Activated B cell treated with CpG ODN at 0.5 μM for 24 hours (primary cell): ENCODE data around the gene ITPRIPL2. TPM values are rescaled to one million over a fixed set of nuclear protein-coding genes. Genes with fewer than 3 reads are reported as not detected.

Experiments
- ATAC-seq: fragments of 200-7000 bp; cut with Tn5 transposase; one replicate; pipeline ENCODE4 v1.10.0; 2021; ENCODE audit warnings: low read depth, mild to moderate bottlenecking, moderate library complexity
- CTCF ChIA-PET: fragments of 350-600 bp; sonication (Branson Sonifier 250); formaldehyde crosslinking; loops from one replicate; lab custom pipeline; 2021; ENCODE audit warnings: antibody characterized with exemption; lab: Charles Lee
- POLR2A ChIA-PET: fragments of 350-600 bp; sonication (Branson Sonifier 250); formaldehyde crosslinking; loops from one replicate; lab custom pipeline; 2021; ENCODE audit warnings: antibody characterized with exemption; lab: Charles Lee
- DNase-seq: peaks from one replicate; pipeline ENCODE4 v3.0.0; 2022
- H3K27ac Mint-ChIP-seq: one replicate; pipeline ENCODE4 v1.8.0; 2020; ENCODE audit warnings: mixed read lengths
- H3K27me3 Mint-ChIP-seq: one replicate; pipeline ENCODE4 v1.8.0; 2021; ENCODE audit warnings: mixed read lengths
- H3K36me3 Mint-ChIP-seq: one replicate; pipeline ENCODE4 v1.8.0; 2021; ENCODE audit warnings: low read depth, mixed read lengths
- H3K4me1 Mint-ChIP-seq: one replicate; pipeline ENCODE4 v1.8.0; 2021; ENCODE audit warnings: mixed read lengths
- H3K4me3 Mint-ChIP-seq: one replicate; pipeline ENCODE4 v1.8.0; 2020; ENCODE audit warnings: mild to moderate bottlenecking, mixed read lengths
- H3K9me3 Mint-ChIP-seq: one replicate; pipeline ENCODE4 v1.8.0; 2020; ENCODE audit warnings: mixed read lengths
- CTCF ChIP-seq: fragments of 200-600 bp; IDR thresholded peaks from one replicate; pipeline ENCODE4 v1.8.0; 2022; ENCODE audit warnings: antibody characterized with exemption, mild to moderate bottlenecking
- intact Hi-C: fragments of 100-400 bp; cut with micrococcal nuclease; formaldehyde crosslinking; loops from one replicate; pipeline ENCODE4 v1.15.1; 2024
- total RNA-seq: library from RNA; stranded (reverse); gene quantifications from 2 replicates; pipeline ENCODE4 v1.2.3, GENCODE V29; 2022

ITPRIPL2 gene
- total RNA-seq, 1 donor from 2014 or later, result 8.3 TPM

- Mint-ChIP-seq H3K9me3 (no peaks in the 10 kb centered on the region), H3K27ac (no peak overlapping the region), H3K4me3 (no peak overlapping the region), H3K27me3 (peaks cover 19% of the 10 kb centered on the region), H3K36me3 (no peaks in the 10 kb centered on the region), H3K4me1 (no peaks in the 10 kb centered on the region)
- CTCF ChIA-PET, result no interaction called here
- TF ChIP-seq CTCF, result no peak
- POLR2A ChIA-PET, result no interaction called here
- DNase-seq (no peak), ATAC-seq (no peak)
- intact Hi-C loops, result no loop called here
Observed at GRCh38 chr16:19139436-19140091, 25.8 kb downstream of the ITPRIPL2 start.

- DNase-seq (no peak), ATAC-seq (no peak)
- CTCF ChIA-PET, result no interaction called here
- POLR2A ChIA-PET, result no interaction called here
- intact Hi-C loops, result no loop called here
- no peaks in the 10 kb centered on the region for H3K9me3 Mint-ChIP-seq
- H3K4me1 Mint-ChIP-seq, result no peaks in the 10 kb centered on the region
- peaks cover 20% of the 10 kb centered on the region for H3K27me3 Mint-ChIP-seq
- no peaks in the 10 kb centered on the region for H3K36me3 Mint-ChIP-seq
- H3K4me3 Mint-ChIP-seq, result no peak overlapping the region
- no peak for TF ChIP-seq CTCF
- no peak overlapping the region for H3K27ac Mint-ChIP-seq
Observed at GRCh38 chr16:19140396-19140795, 26.6 kb downstream of the ITPRIPL2 start.

GRCh38 chr16:19142939-19143598, 29.3 kb downstream of the ITPRIPL2 start:
- ChIA-PET POLR2A (no interaction called here), CTCF (no interaction called here)
- no peak overlapping the region for H3K4me3 Mint-ChIP-seq
- no peaks in the 10 kb centered on the region for H3K4me1 Mint-ChIP-seq
- no peak overlapping the region for H3K27ac Mint-ChIP-seq
- no peaks in the 10 kb centered on the region for H3K36me3 Mint-ChIP-seq
- H3K9me3 Mint-ChIP-seq, result peaks cover under 1% of the 10 kb centered on the region
- ATAC-seq (no peak), DNase-seq (no peak)
- TF ChIP-seq CTCF, result no peak
- intact Hi-C loops, result no loop called here
- peaks cover 19% of the 10 kb centered on the region for H3K27me3 Mint-ChIP-seq

- CTCF ChIA-PET, result no interaction called here
- ATAC-seq (no peak), DNase-seq (no peak)
- Mint-ChIP-seq H3K36me3 (no peaks in the 10 kb centered on the region), H3K9me3 (peaks cover 4% of the 10 kb centered on the region), H3K27me3 (peaks cover 17% of the 10 kb centered on the region), H3K4me1 (no peaks in the 10 kb centered on the region), H3K4me3 (no peak overlapping the region), H3K27ac (no peak overlapping the region)
- POLR2A ChIA-PET, result no interaction called here
- intact Hi-C loops, result no loop called here
- no peak for TF ChIP-seq CTCF
Observed at GRCh38 chr16:19143599-19143956, 29.8 kb downstream of the ITPRIPL2 start.

- no peak overlapping the region for H3K27ac Mint-ChIP-seq
- POLR2A ChIA-PET, result interaction anchor here (0.7 kb wide), 1 partner anchor 15 kb away, joined by 5 read pairs; no protein-coding TSS in a partner anchor
- no peaks in the 10 kb centered on the region for H3K36me3 Mint-ChIP-seq
- ATAC-seq (no peak), DNase-seq (no peak)
- no peak overlapping the region for H3K4me3 Mint-ChIP-seq
- no peaks in the 10 kb centered on the region for H3K4me1 Mint-ChIP-seq
- peaks cover 16% of the 10 kb centered on the region for H3K27me3 Mint-ChIP-seq
- TF ChIP-seq CTCF, result no peak
- intact Hi-C loops, result no loop called here
- CTCF ChIA-PET, result no interaction called here
- H3K9me3 Mint-ChIP-seq, result peaks cover 4% of the 10 kb centered on the region
Observed at GRCh38 chr16:19145010-19145409, 31.2 kb downstream of the ITPRIPL2 start.
